ENCODE results near the gene DLGAP1.

DNA sequence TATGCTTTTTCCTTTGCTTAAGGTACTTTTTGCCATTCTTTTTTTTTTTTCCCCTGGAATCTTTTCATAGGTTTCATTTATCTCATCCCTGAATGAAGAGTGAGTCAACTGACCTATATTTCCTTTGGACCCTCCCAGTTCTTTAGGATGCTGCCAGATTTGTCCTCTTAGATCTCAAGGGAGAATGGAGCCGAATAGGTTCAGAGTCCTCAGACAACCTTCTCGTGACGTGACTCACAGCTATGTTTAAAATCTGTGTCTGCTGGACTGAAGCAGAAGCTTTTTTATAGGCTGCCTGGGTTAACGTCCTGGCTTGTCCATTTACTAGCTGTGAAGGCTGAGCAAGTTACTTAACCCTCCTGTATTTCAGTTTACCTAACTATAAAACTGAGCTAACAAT, 358.6 kb downstream of the DLGAP1 start:
- TF ChIP-seq SUZ12 (IDR thresholded peaks at IDR 0.05; ENCODE audit: extremely low read depth, insufficient read depth, insufficient read length) (no peak), ZNF274 (IDR thresholded peaks at IDR 0.05; ENCODE audit: low read depth, low read length) (no peak)
